ENCODE results near the gene KRTAP10-10. TPM values are rescaled to one million over a fixed set of nuclear protein-coding genes. Genes with fewer than 3 reads are reported as not detected.

The KRTAP10-10 gene
- total and polyA plus RNA-seq, 2 of the 8 experiments (the other 6 are each of a cell fraction or from before 2014, with no cell fraction given) = not detected

- Histone ChIP-seq H3K9me3 (ENCODE audit: insufficient read depth in 2 of 2, low read depth in 1 of 2, low read length in 1 of 2) (0 out of 4 replicates have a peak, but pooled peaks cover 0 to 2% of the 10 kb centered on the region in 2 experiments), H3K27ac (ENCODE audit: low read depth, low read length) (no peak overlapping the region), H3K4me1 (replicated peaks in 1 of 4; ENCODE audit: control insufficient read depth in 3 of 4, insufficient read depth in 4 of 4, low read length in 3 of 4) (peaks cover 5 to 11% (median 9%) of the 10 kb centered on the region in 4 experiments), H3K4me2 (ENCODE audit: insufficient read depth in 1 of 2, low read depth in 2 of 2, low read length in 2 of 2) (no peak overlapping the region), H3K4me3 (ENCODE audit: extremely low read depth in 1 of 4, insufficient read depth in 2 of 4, low read depth in 3 of 4, low read length in 4 of 4) (no peak overlapping the region), H4K8ac (ENCODE audit: extremely low read depth, insufficient read depth, low read length) (no peak overlapping the region), H3K9ac (replicated peaks in 1 of 4; ENCODE audit: extremely low read depth in 1 of 4, low read depth in 3 of 4, low read length in 3 of 4) (no peak overlapping the region), H3K23me2 (ENCODE audit: low read depth, low read length) (no peaks in the 10 kb centered on the region), H3K36me3 (ENCODE audit: control insufficient read depth in 2 of 4, insufficient read depth in 4 of 4, low read length in 3 of 4) (no peaks in the 10 kb centered on the region), H4K5ac (ENCODE audit: insufficient read length, low read depth, low read length) (no peak overlapping the region), H2AFZ (ENCODE audit: low read length) (no peak overlapping the region), H2AK5ac (ENCODE audit: low read depth, low read length) (no peak overlapping the region), H2BK20ac (ENCODE audit: low read length) (0 out of 2 replicates have a peak overlapping the region, but pooled peaks have one; percentile 72), H3K4ac (replicated peaks; ENCODE audit: insufficient read length, low read depth, low read length) (no peak overlapping the region), H4K91ac (replicated peaks; ENCODE audit: insufficient read length, low read length) (peak overlapping the region; percentile 23), H2BK5ac (ENCODE audit: low read depth, low read length) (no peak overlapping the region), H3K79me2 (ENCODE audit: control insufficient read depth in 1 of 2, insufficient read depth in 2 of 2, low read length in 2 of 2) (no peaks in the 10 kb centered on the region), H3K23ac (ENCODE audit: insufficient read length) (no peak overlapping the region), H2BK120ac (replicated peaks; ENCODE audit: low read depth, low read length) (no peak overlapping the region), H3K56ac (replicated peaks; ENCODE audit: insufficient read length, low read depth, low read length) (no peak overlapping the region), H3K79me1 (ENCODE audit: low read depth, low read length) (no peaks in the 10 kb centered on the region), H3K27me3 (replicated peaks in 1 of 4; ENCODE audit: control insufficient read depth in 3 of 4, extremely low read depth in 1 of 4, insufficient read depth in 3 of 4, low read length in 3 of 4) (no peaks in the 10 kb centered on the region), H2BK12ac (ENCODE audit: low read depth, low read length) (no peak overlapping the region), H3K14ac (ENCODE audit: insufficient read length) (no peak overlapping the region), H4K20me1 (replicated peaks in 1 of 2; ENCODE audit: control insufficient read depth in 1 of 2, insufficient read depth in 2 of 2, low read length in 2 of 2) (no peaks in the 10 kb centered on the region), H3K18ac (ENCODE audit: extremely low read depth, low read length) (no peak overlapping the region; the same call in none of the 2 replicates), H2BK15ac (ENCODE audit: low read length) (no peak overlapping the region)
- CTCF ChIA-PET (ENCODE audit: partially characterized antibody) = interaction anchor here (0.8 to 1.5 kb wide), 6 partner anchors 28 to 197 kb away, joined by 3 to 4 read pairs (median 3); no protein-coding TSS in a partner anchor
- POLR2A ChIA-PET (ENCODE audit: partially characterized antibody) = no interaction called here
- no peak for FAIRE-seq
- WGBS, 2 experiments (ENCODE audit: extremely low coverage in 1 of 2, insufficient coverage in 1 of 2, insufficient read length in 1 of 2, insufficient replicate concordance in 2 of 2, low coverage in 1 of 2, low lambda C conversion rate in 2 of 2, missing lambda C conversion rate in 1 of 2) = 84% methylated on average over 11 of the region's 11 CpGs; no CpG with 5 or more reads in 1 of the 2 experiments
- TF ChIP-seq EGR1 (IDR thresholded peaks at IDR 0.05; ENCODE audit: borderline replicate concordance, low read depth, low read length) (no peak), SIRT6 (IDR thresholded peaks at IDR 0.05; ENCODE audit: low read length) (no peak), KDM1A (IDR thresholded peaks at IDR 0.05; ENCODE audit: borderline replicate concordance, low read length) (no peak), BCL11A (IDR thresholded peaks at IDR 0.05; ENCODE audit: low read depth in 2 of 2, low read length in 2 of 2) (no peak), JUND (IDR thresholded peaks at IDR 0.05; ENCODE audit: low read length) (no peak), POU5F1 (IDR thresholded peaks at IDR 0.05; ENCODE audit: low read depth, low read length) (no peak), RAD21 (IDR thresholded peaks at IDR 0.05 in 1 of 2, conservative IDR thresholded peaks at IDR 0.05 in 1 of 2; ENCODE audit: low read depth in 2 of 2, low read length in 2 of 2) (no peak), MAX (IDR thresholded peaks at IDR 0.05) (no peak)
- DNase-seq (ENCODE audit: low read depth in 1 of 2, low spot score in 2 of 2) = no peak
Observed at GRCh38 chr21:44687671-44688070, 50.5 kb downstream of the KRTAP10-10 start.

Data from H1 (cell line).